WTC11 (cell line): ENCODE data around the gene STEAP1B. TPM values are rescaled to one million over a fixed set of nuclear protein-coding genes. Genes with fewer than 3 reads are reported as not detected.

ENCODE experiments used
- ATAC-seq: fragments of 200-7000 bp; cut with Tn5 transposase; 2 replicates; pipeline ENCODE4 v1.10.0; 2021; ENCODE audit warnings: mild to moderate bottlenecking, moderate library complexity
- CTCF ChIA-PET: fragments of 300-600 bp; sonication (Branson Sonifier 250); formaldehyde crosslinking; loops from one replicate; lab custom pipeline; 2021; ENCODE audit warnings: antibody characterized with exemption; lab: Charles Lee
- POLR2A ChIA-PET: fragments of 350-600 bp; sonication (Branson Sonifier 250); formaldehyde crosslinking; loops from one replicate; lab custom pipeline; 2021; ENCODE audit warnings: antibody characterized with exemption; lab: Charles Lee
- DNase-seq: peaks from one replicate; pipeline ENCODE4 v3.0.0; 2021; ENCODE audit warnings: low spot score
- H3K27ac Mint-ChIP-seq: 2 replicates; pipeline ENCODE4 v1.8.0; 2021; ENCODE audit warnings: mixed read lengths
- H3K27me3 Mint-ChIP-seq: 2 replicates; pipeline ENCODE4 v1.8.0; 2021; ENCODE audit warnings: low read depth, mild to moderate bottlenecking, moderate library complexity, mixed read lengths
- H3K36me3 Mint-ChIP-seq: 2 replicates; pipeline ENCODE4 v1.8.0; 2021; ENCODE audit warnings: mixed read lengths
- H3K4me1 Mint-ChIP-seq: 2 replicates; pipeline ENCODE4 v1.8.0; 2022; ENCODE audit warnings: mixed read lengths
- H3K4me3 Mint-ChIP-seq: 2 replicates; pipeline ENCODE4 v1.8.0; 2021; ENCODE audit warnings: mild to moderate bottlenecking, moderate library complexity, mixed read lengths
- H3K9me3 Mint-ChIP-seq: 2 replicates; pipeline ENCODE4 v1.8.0; 2021; ENCODE audit warnings: mixed read lengths
- ATF1 ChIP-seq: sonication (generic); formaldehyde crosslinking; IDR thresholded peaks from 2 replicates; pipeline ENCODE4 v1.8.1; 2023; ENCODE audit warnings: mild to moderate bottlenecking, moderate library complexity, missing genetic modification reagents
- ATF3 ChIP-seq: sonication (generic); formaldehyde crosslinking; conservative IDR thresholded peaks from 2 replicates; pipeline ENCODE4 v1.8.1; 2022; ENCODE audit warnings: mild to moderate bottlenecking, missing genetic modification reagents
- CBFB ChIP-seq: sonication (generic); formaldehyde crosslinking; IDR thresholded peaks from 2 replicates; pipeline ENCODE4 v1.8.1; 2022; ENCODE audit warnings: mild to moderate bottlenecking, low read depth, missing genetic modification reagents
- E2F1 ChIP-seq: sonication (generic); formaldehyde crosslinking; IDR thresholded peaks from 2 replicates; pipeline ENCODE4 v1.8.0; 2022; ENCODE audit warnings: mild to moderate bottlenecking, missing genetic modification reagents
- E2F5 ChIP-seq: sonication (generic); formaldehyde crosslinking; IDR thresholded peaks from 2 replicates; pipeline ENCODE4 v1.8.1; 2022; ENCODE audit warnings: mild to moderate bottlenecking, moderate library complexity, missing genetic modification reagents
- ESRRA ChIP-seq: sonication (generic); formaldehyde crosslinking; IDR thresholded peaks from 2 replicates; pipeline ENCODE4 v1.8.1; 2022; ENCODE audit warnings: mild to moderate bottlenecking, missing genetic modification reagents, borderline replicate concordance
- ETV6 ChIP-seq: sonication (generic); formaldehyde crosslinking; IDR thresholded peaks from 2 replicates; pipeline ENCODE4 v1.8.1; 2022; ENCODE audit warnings: mild to moderate bottlenecking, missing genetic modification reagents
- FOXP1 ChIP-seq: sonication (generic); formaldehyde crosslinking; IDR thresholded peaks from 2 replicates; pipeline ENCODE4 v1.8.0; 2022; ENCODE audit warnings: missing genetic modification reagents, mild to moderate bottlenecking, moderate library complexity, borderline replicate concordance
- IRF1 ChIP-seq: sonication (generic); formaldehyde crosslinking; IDR thresholded peaks from 2 replicates; pipeline ENCODE4 v1.8.0; 2023; ENCODE audit warnings: missing genetic modification reagents
- JAZF1 ChIP-seq: fragments of 250-450 bp; sonication (Bioruptor Pico); IDR thresholded peaks from 2 replicates; pipeline ENCODE4 v1.9.0; 2021; ENCODE audit warnings: moderate library complexity, mild to moderate bottlenecking, inconsistent platforms
- MYBL2 ChIP-seq: sonication (generic); formaldehyde crosslinking; IDR thresholded peaks from 2 replicates; pipeline ENCODE4 v1.8.1; 2023; ENCODE audit warnings: mild to moderate bottlenecking, moderate library complexity, missing genetic modification reagents
- NFYB ChIP-seq: sonication (generic); formaldehyde crosslinking; conservative IDR thresholded peaks from 2 replicates; pipeline ENCODE4 v1.8.0; 2022; ENCODE audit warnings: low read depth, missing genetic modification reagents
- NR2C2 ChIP-seq: sonication (generic); formaldehyde crosslinking; IDR thresholded peaks from 2 replicates; pipeline ENCODE4 v1.8.0; 2022; ENCODE audit warnings: mild to moderate bottlenecking, missing genetic modification reagents
- PREB ChIP-seq: sonication (generic); formaldehyde crosslinking; IDR thresholded peaks from 2 replicates; pipeline ENCODE4 v1.8.1; 2022; ENCODE audit warnings: mild to moderate bottlenecking, missing genetic modification reagents, moderate library complexity, borderline replicate concordance
- SP1 ChIP-seq: sonication (generic); formaldehyde crosslinking; conservative IDR thresholded peaks from 2 replicates; pipeline ENCODE4 v1.8.1; 2022; ENCODE audit warnings: missing genetic modification reagents
- USF2 ChIP-seq: sonication (generic); formaldehyde crosslinking; IDR thresholded peaks from 2 replicates; pipeline ENCODE4 v1.8.1; 2023; ENCODE audit warnings: mild to moderate bottlenecking, missing genetic modification reagents, moderate library complexity
- ZBTB21 ChIP-seq: sonication (generic); formaldehyde crosslinking; IDR thresholded peaks from 2 replicates; pipeline ENCODE4 v1.8.1; 2023; ENCODE audit warnings: mild to moderate bottlenecking, missing genetic modification reagents, borderline replicate concordance
- ZNF219 ChIP-seq: sonication (generic); formaldehyde crosslinking; IDR thresholded peaks from 2 replicates; pipeline ENCODE4 v1.8.0; 2023; ENCODE audit warnings: missing genetic modification reagents, mild to moderate bottlenecking, borderline replicate concordance
- ZNF396 ChIP-seq: fragments of 250-450 bp; sonication (Bioruptor Pico); IDR thresholded peaks from 2 replicates; pipeline ENCODE4 v1.8.0; 2021; ENCODE audit warnings: mild to moderate bottlenecking, moderate library complexity, borderline replicate concordance
- ZNF532 ChIP-seq: fragments of 250-450 bp; sonication (Bioruptor Pico); IDR thresholded peaks from 2 replicates; pipeline ENCODE4 v1.9.0; 2021; ENCODE audit warnings: mild to moderate bottlenecking, borderline replicate concordance
- total RNA-seq: library from RNA; stranded (reverse); gene quantifications from 3 replicates; pipeline ENCODE4 v1.2.3, GENCODE V29; 2021

The STEAP1B gene
- total RNA-seq, 1 experiment from 2014 or later, result 5.5 TPM

- ChIA-PET CTCF (no interaction called here), POLR2A (no interaction called here)
- Mint-ChIP-seq H3K36me3 (no peaks in the 10 kb centered on the region), H3K9me3 (no peaks in the 10 kb centered on the region), H3K27me3 (no peaks in the 10 kb centered on the region), H3K27ac (no peak overlapping the region), H3K4me1 (peaks cover 23% of the 10 kb centered on the region), H3K4me3 (no peak overlapping the region)
- DNase-seq (no peak), ATAC-seq (no peak)
- TF ChIP-seq ATF3, result no peak
- no peak for TF ChIP-seq NFYB (CRISPR knock-in tag)
- TF ChIP-seq ETV6 (CRISPR knock-in tag), result no peak
- no peak for TF ChIP-seq JAZF1 (CRISPR knock-in tag)
- no peak for TF ChIP-seq IRF1
- no peak for TF ChIP-seq SP1 (CRISPR knock-in tag)
- TF ChIP-seq PREB, result no peak
- no peak for TF ChIP-seq E2F1 (CRISPR knock-in tag)
- no peak for TF ChIP-seq NR2C2 (CRISPR knock-in tag)
These were observed 109.5 kb downstream of the STEAP1B start for GRCh38 chr7:22390516-22390915.

- CTCF ChIA-PET, result no interaction called here
- H3K4me3 Mint-ChIP-seq, result no peak overlapping the region
- no peaks in the 10 kb centered on the region for H3K9me3 Mint-ChIP-seq
- no peaks in the 10 kb centered on the region for H3K27me3 Mint-ChIP-seq
- ATAC-seq, result no peak
- H3K4me1 Mint-ChIP-seq, result peaks cover 23% of the 10 kb centered on the region
- H3K27ac Mint-ChIP-seq, result no peak overlapping the region
- no peak for TF ChIP-seq ESRRA (CRISPR knock-in tag)
- no peak for TF ChIP-seq MYBL2 (CRISPR knock-in tag)
- no peak for TF ChIP-seq ATF1
- no peak for TF ChIP-seq ZBTB21 (CRISPR knock-in tag)
- no peak for TF ChIP-seq ZNF532 (CRISPR knock-in tag)
- no peak for TF ChIP-seq CBFB (CRISPR knock-in tag)
- no peak for TF ChIP-seq E2F5 (CRISPR knock-in tag)
- no peak for TF ChIP-seq USF2 (CRISPR knock-in tag)
- no peak for TF ChIP-seq FOXP1 (CRISPR knock-in tag)
- TF ChIP-seq ZNF219, result no peak
- TF ChIP-seq PREB, result no peak
- TF ChIP-seq ZNF396 (CRISPR knock-in tag), result no peak
- TF ChIP-seq, all 79 proteins: peak for 0
- no peaks in the 10 kb centered on the region for H3K36me3 Mint-ChIP-seq
- no peak for DNase-seq
- POLR2A ChIA-PET, result no interaction called here
These were observed 110.1 kb downstream of the STEAP1B start for GRCh38 chr7:22389892-22390291.
